HepG2 (cell line): ENCODE results near the gene MAP3K20. TPM values are rescaled to one million over a fixed set of nuclear protein-coding genes. Genes with fewer than 3 reads are reported as not detected.

Source experiments
- ATAC-seq: fragments of 200-7000 bp; cut with Tn5 transposase; 3 replicates; pipeline ENCODE4 v1.9.1; 2020; ENCODE audit warnings: mild to moderate bottlenecking, moderate library complexity
- BruUV-seq: library from RNA; stranded (reverse); fragments of 400-500 nt; replicated peaks from 2 replicates; lab custom pipeline; 2021; lab: Mats Ljungman, UMichigan
- CTCF ChIA-PET: fragments of 300-600 bp; formaldehyde crosslinking; extraction: SDS; loops from one replicate; lab custom pipeline; 2021; ENCODE audit warnings: low total read pairs, inconsistent platforms, low intra/inter-chr PET ratio; lab: Yijun Ruan, JAX
- POLR2A ChIA-PET: fragments of 350-600 bp; sonication (Branson Sonifier 250); formaldehyde crosslinking; loops from one replicate; lab custom pipeline; 2020; ENCODE audit warnings: antibody characterized with exemption, inconsistent platforms; lab: Yijun Ruan, JAX
- DNase-seq: peaks from one replicate; pipeline ENCODE4 v3.0.0-alpha.2; 2015; ENCODE audit warnings: low spot score
- FAIRE-seq: peaks from 3 replicates; lab custom pipeline; 2011; peaks lifted over from hg19 to GRCh38; lab: Jason Lieb, UNC
- H2AFZ ChIP-seq: one replicate; pipeline ENCODE4 v1.6.1; 2011; ENCODE audit warnings: low read length, inconsistent platforms
- H3K27ac ChIP-seq: fragments of 300-600 bp; 3 replicates; pipeline ENCODE4 v1.8.0; 2011; ENCODE audit warnings: mixed run types, mild to moderate bottlenecking, mixed read lengths, low read length, inconsistent platforms; ENCODE audit not compliant: insufficient read depth; ENCODE audit errors: extremely low read length
- H3K27me3 ChIP-seq, 2 experiments: fragments of 200-600 bp in 1 of 2; 2 replicates in 1 of 2; 3 replicates in 1 of 2; pipeline versions ENCODE4 v1.6.0 to v1.8.0; 2011; ENCODE audit warnings: low read length in 2 of 2, mild to moderate bottlenecking in 2 of 2, moderate library complexity in 2 of 2, inconsistent platforms in 1 of 2; ENCODE audit not compliant: insufficient read depth in 2 of 2, control insufficient read depth in 1 of 2
- H3K36me3 ChIP-seq, 2 experiments: fragments of 200-600 bp in 1 of 2; replicated peaks in 1 of 2; 2 replicates in 1 of 2; 3 replicates in 1 of 2; pipeline versions ENCODE4 v1.5.1 to v1.8.0; 2011; ENCODE audit warnings: low read length in 2 of 2, inconsistent platforms in 1 of 2; ENCODE audit not compliant: insufficient read depth in 2 of 2, control insufficient read depth in 1 of 2
- H3K4me1 ChIP-seq: 2 replicates; pipeline ENCODE4 v1.5.1; 2012; ENCODE audit warnings: low read length, inconsistent platforms; ENCODE audit not compliant: insufficient read depth
- H3K4me2 ChIP-seq: 2 replicates; pipeline ENCODE4 v1.6.0; 2011; ENCODE audit warnings: low read depth, low read length, inconsistent platforms
- H3K4me3 ChIP-seq, 3 experiments: fragments of 200-600 bp in 1 of 3; sonication (generic), shearing (Covaris generic) in 1 of 3; replicated peaks in 1 of 3; 2 replicates each; pipeline ENCODE4 v1.5.1; 2011 to 2016; ENCODE audit warnings: low read length in 3 of 3, inconsistent platforms in 2 of 3, low read depth in 2 of 3, mild to moderate bottlenecking in 2 of 3, control low read depth in 1 of 3, mixed read lengths in 1 of 3; ENCODE audit not compliant: insufficient read depth in 1 of 3
- H3K79me2 ChIP-seq: one replicate; pipeline ENCODE4 v1.6.1; 2011; ENCODE audit warnings: low read length, inconsistent platforms; ENCODE audit not compliant: insufficient read depth
- H3K9ac ChIP-seq: 2 replicates; pipeline ENCODE4 v1.6.0; 2011; ENCODE audit warnings: mild to moderate bottlenecking, low read depth, low read length, inconsistent platforms; ENCODE audit not compliant: insufficient read depth
- H3K9me3 ChIP-seq: 2 replicates; pipeline ENCODE4 v1.5.1; 2012; ENCODE audit warnings: mild to moderate bottlenecking, low read length
- H4K20me1 ChIP-seq: 2 replicates; pipeline ENCODE4 v1.6.0; 2011; ENCODE audit warnings: inconsistent platforms, mild to moderate bottlenecking, low read length, moderate library complexity; ENCODE audit not compliant: insufficient read depth
- CEBPG ChIP-seq: IDR thresholded peaks from 2 replicates; pipeline ENCODE4 v1.6.1; 2016
- GLMP ChIP-seq: sonication (generic); formaldehyde crosslinking; IDR thresholded peaks from 2 replicates; pipeline ENCODE4 v1.9.0; 2021; ENCODE audit warnings: missing genetic modification reagents, mild to moderate bottlenecking, borderline replicate concordance
- ISL2 ChIP-seq: sonication (generic); formaldehyde crosslinking; IDR thresholded peaks from 2 replicates; pipeline ENCODE4 v1.5.0; 2020; ENCODE audit warnings: missing genetic modification reagents
- MTA1 ChIP-seq: sonication (generic); formaldehyde crosslinking; IDR thresholded peaks from 2 replicates; pipeline ENCODE4 v1.4.0; 2020; ENCODE audit warnings: missing genetic modification reagents, mild to moderate bottlenecking, borderline replicate concordance
- SMC3 ChIP-seq: IDR thresholded peaks from 2 replicates; pipeline ENCODE4 v1.6.1; 2011; ENCODE audit warnings: low read length, improper control_type of control experiment
- SNAPC4 ChIP-seq: sonication (generic); formaldehyde crosslinking; IDR thresholded peaks from 2 replicates; pipeline ENCODE4 v1.4.0; 2020; ENCODE audit warnings: mild to moderate bottlenecking, missing genetic modification reagents
- ZNF598 ChIP-seq: sonication (generic); formaldehyde crosslinking; IDR thresholded peaks from 2 replicates; pipeline ENCODE4 v1.5.1; 2020; ENCODE audit warnings: mild to moderate bottlenecking, missing genetic modification reagents, borderline replicate concordance
- ZNF646 ChIP-seq: sonication (generic); formaldehyde crosslinking; IDR thresholded peaks from 2 replicates; pipeline ENCODE4 v1.9.0; 2021; ENCODE audit warnings: mild to moderate bottlenecking, missing genetic modification reagents
- WGBS: methylation state at CpG from one replicate; pipeline ENCODE4 v1.1.6; 2017; ENCODE audit warnings: low lambda C conversion rate; 5-methylcytosine and 5-hydroxymethylcytosine counted together
- in situ Hi-C: cut with HindIII; loops from 2 replicates; pipeline ENCODE4 v1.10.0; 2017; ENCODE audit warnings: low pct_unique_long_range_greater_than_20kb; ENCODE audit not compliant: extremely low pct_ligation_motif_present
- intact Hi-C: fragments of 100-400 bp; cut with micrococcal nuclease; formaldehyde crosslinking; loops from one replicate; pipeline ENCODE4 v1.10.0; 2022; ENCODE audit not compliant: unreplicated experiment
- polyA plus RNA-seq, 8 experiments: library from polyadenylated mRNA; depleted of rRNA in 3 of 8; stranded (reverse) in 7 of 8; unstranded in 1 of 8; fragments of >200 nt; fragmentation: Illumina TruSeq in 4 of 8; extraction: Trizol in 4 of 8; gene quantifications; 2 replicates each; pipeline versions ENCODE4 v1.2.1 to v1.2.3, GENCODE V29; 2011 to 2016; ENCODE audit warnings: low read depth in 4 of 8, missing spikeins in 1 of 8, mixed read lengths in 1 of 8; ENCODE audit not compliant: insufficient read depth in 1 of 8
- total RNA-seq, 5 experiments: library from RNA; depleted of rRNA; stranded (reverse); fragments of >200 nt; fragmentation: Illumina TruSeq; extraction: Trizol; gene quantifications; 2 replicates each; pipeline ENCODE4 v1.2.3, GENCODE V29; 2016; ENCODE audit warnings: low read depth in 1 of 5

The MAP3K20 gene
- total and polyA plus RNA-seq, 2 of the 13 experiments (the other 11 are each of a cell fraction or from before 2014, with no cell fraction given) = 5.2 to 13.5 TPM

- TF ChIP-seq SNAPC4 (CRISPR knock-in tag) = no peak
Observed at GRCh38 chr2:173040729-173041128, 34.9 kb upstream of the MAP3K20 start (continued).

DNA sequence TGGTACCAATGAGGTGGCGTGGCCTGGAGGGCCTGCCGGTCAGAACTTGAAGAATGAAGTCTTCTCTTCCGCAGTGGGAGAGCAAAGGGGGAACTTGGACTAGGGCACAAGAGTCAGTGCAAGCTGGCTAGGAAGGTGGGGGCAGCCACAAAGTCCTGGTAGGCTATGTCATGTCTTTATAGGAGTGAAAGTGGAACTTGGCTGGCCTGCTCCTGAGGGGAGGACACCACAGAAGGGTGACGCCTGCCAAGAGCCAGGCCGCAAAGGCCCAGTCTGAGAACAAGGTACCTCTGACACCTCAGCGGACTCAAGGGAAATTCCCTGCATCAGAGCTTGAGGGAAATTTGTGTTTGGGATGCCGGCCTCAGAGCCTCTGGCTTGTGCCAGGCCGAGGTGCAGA, 32.2 kb upstream of the MAP3K20 start:
- no peak overlapping the region for H3K4me2 ChIP-seq
- DNase-seq = no peak
- FAIRE-seq = no peak
- ATAC-seq = peak; percentile 52
- no peak overlapping the region for H3K9ac ChIP-seq
- 70% methylated on average over 8 of the region's 8 CpGs for WGBS
- H3K36me3 ChIP-seq = no peaks in the 10 kb centered on the region
- ChIA-PET POLR2A (no interaction called here), CTCF (no interaction called here)
- in situ Hi-C loops (no loop called here), intact Hi-C loops (no loop called here)
- H3K27ac ChIP-seq = no peak overlapping the region
- no peaks in the 10 kb centered on the region for H3K27me3 ChIP-seq
- peaks cover 15% of the 10 kb centered on the region for H3K4me1 ChIP-seq
- H4K20me1 ChIP-seq = no peaks in the 10 kb centered on the region
- H3K4me3 ChIP-seq = no peak overlapping the region
- no peaks in the 10 kb centered on the region for H3K79me2 ChIP-seq
- TF ChIP-seq CEBPG (CRISPR knock-in tag) (no peak), MTA1 (CRISPR knock-in tag) (no peak), ZNF646 (CRISPR knock-in tag) (no peak), ZNF598 (CRISPR knock-in tag) (no peak), SMC3 (no peak), GLMP (CRISPR knock-in tag) (no peak), ISL2 (no peak)
- no TSS peak for BruUV-seq
- H3K9me3 ChIP-seq = no peaks in the 10 kb centered on the region
- no peak overlapping the region for H2AFZ ChIP-seq
